SK-N-MC (cell line): ENCODE results near the gene GMDS.

Source experiments
- EZH2 ChIP-seq: fragments of 200-600 bp; sonication (generic); IDR thresholded peaks from one replicate; pipeline ENCODE4 v1.6.1; 2017; ENCODE audit warnings: antibody characterized with exemption
- FOXP2 ChIP-seq: optimal IDR thresholded peaks from 2 replicates; pipeline ENCODE3; 2011; ENCODE audit warnings: mild to moderate bottlenecking, moderate library complexity; ENCODE audit not compliant: insufficient read depth; ENCODE audit errors: extremely low read length, control extremely low read depth
- POLR2AphosphoS5 ChIP-seq: IDR thresholded peaks from 2 replicates; pipeline ENCODE4 v1.6.1; 2012; ENCODE audit warnings: mild to moderate bottlenecking, low read depth, low read length, borderline replicate concordance

DNA sequence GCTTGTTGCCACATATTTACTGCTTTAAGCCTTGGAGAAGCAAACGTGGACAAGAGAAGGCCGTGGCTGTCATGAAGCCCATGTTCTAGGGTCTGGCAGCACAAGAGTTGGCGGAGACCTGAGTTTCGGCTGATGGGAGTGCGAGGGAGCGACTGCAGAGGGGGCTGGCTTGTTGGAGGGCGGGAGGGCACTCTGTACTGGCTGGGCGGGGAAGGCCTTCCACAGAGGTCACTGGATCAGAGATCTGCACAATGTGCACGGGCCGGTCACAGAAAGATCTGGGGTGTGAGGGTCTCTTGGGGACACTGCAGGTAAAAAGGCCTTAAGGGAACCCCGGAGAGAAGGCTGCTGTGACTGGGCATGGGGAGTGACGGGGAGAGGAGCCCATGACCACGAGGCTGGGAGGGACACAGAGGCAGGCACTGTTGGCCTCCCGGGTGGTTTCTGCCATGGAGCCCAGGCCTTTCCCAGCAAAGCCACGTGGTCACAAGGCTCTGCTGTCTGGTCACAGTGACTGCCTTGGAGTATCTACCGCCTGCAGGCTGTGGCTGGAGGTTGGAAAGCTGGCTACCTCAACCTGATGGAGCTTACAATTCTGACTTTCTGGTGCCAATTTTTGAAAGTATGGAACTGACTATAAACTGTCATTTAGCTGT is 611.9 kb downstream of the GMDS start:
- TF ChIP-seq EZH2, result no peak
- no peak for TF ChIP-seq POLR2AphosphoS5
- TF ChIP-seq FOXP2, result no peak
